ENCODE results near the gene KIAA0513.
"Not testable (repeated sequence)": the region's sequence is repeated elsewhere in the genome, so short reads cannot be mapped to it uniquely, and the experiment has no call there.

KIAA0513 gene

DNA sequence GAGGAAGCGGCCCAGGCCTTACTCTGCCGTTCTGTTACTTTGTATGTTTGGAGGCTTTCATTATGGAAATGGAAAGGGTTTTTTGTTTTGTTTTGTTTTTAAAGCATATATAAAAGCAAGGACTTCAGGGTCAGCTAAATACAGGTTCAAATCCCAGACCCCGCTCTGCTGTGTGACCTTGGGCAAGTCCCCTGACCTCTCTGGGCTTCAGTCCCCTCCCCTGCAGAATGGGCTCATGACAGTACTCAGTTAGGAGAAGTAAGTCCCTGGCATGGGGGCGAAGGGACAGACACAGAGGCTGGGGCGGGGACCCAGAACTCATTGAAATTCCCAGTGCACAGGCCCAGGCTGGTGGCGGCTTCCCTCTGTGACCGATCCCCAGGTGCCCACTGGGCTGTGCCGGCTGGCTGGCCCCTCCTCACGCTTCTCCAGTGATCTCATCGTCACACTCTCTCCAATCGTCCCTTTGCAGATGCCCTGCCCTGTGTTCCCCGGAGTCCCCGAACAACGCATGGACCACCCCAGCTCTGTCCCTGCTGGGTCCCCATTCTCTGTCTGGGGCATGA is 85.7 kb downstream of the KIAA0513 start:
- DNase-seq (ENCODE audit: low read depth), result no peak

DNA sequence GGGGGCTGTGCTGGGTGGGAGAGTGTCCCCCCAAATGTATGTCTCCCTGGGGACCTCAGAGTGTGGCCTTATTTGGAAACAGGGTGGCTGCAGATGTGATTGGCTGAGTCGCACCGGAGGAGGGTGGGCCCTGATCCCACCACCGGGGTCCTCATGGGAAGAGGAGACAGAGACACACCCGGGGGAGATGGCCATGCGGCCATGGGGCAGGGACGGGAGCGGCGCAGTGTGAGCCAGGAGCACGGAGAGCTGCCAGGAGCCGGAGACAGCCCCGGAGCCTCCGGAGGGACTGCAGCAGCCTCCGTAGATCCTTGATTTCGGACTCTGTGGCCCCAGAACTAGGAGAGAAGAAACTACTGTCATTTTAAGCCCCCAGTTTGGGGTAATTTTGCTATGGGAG is 86.3 kb downstream of the KIAA0513 start:
- no peak for DNase-seq (ENCODE audit: low read depth)

DNA sequence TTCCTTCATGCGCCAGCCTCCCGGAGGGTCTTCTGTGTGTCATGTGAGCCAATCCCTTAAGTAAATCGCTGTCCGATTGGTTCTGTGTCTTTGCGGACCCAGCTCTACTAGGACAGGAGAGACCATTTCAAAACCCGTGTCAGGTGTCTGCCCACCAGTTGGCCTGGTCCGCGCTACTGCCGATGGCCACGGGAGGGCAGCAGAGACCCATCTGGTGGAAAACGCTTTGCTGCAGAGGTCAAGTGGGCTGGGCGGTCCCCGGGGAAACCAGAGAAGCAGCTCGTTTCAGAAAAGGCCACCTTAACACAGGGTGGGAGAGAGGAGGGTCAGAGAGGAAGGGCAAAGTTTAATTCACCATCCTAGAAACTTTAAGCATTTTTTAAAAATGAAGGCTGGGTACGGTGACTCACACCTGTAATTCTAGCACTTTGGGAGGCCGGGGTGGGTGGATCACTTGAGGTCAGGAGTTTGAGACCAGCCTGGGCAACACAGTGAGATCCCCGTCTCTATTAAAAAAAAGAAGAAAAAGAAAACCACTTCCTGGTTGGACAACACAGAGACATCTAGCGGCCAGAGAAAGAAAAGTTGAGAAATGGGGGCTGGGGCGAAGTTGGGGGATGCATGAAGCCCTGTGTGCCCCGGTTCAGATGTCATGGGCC is 87.4 kb downstream of the KIAA0513 start:
- no peak for DNase-seq (ENCODE audit: low read depth)

DNA sequence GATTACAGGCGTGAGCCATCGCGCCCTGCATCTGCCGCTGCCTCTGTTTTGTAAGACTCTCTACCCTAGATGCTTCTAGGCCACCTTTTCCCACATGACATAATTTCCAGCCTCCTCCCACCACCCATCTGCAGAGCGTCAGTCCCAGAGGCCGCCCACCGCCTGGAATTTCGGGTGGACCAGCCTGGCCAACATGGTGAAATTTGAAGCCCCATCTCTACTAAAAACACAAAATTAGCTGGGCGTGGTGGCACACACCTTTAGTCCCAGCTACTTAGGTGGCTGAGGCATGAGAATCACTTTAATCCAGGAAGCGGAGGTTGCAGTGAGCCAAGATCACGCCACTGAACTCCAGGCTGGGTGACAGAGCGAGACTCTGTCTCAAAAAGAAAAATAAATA is 89.8 kb downstream of the KIAA0513 start:
- no peak for DNase-seq (ENCODE audit: low read depth)

DNA sequence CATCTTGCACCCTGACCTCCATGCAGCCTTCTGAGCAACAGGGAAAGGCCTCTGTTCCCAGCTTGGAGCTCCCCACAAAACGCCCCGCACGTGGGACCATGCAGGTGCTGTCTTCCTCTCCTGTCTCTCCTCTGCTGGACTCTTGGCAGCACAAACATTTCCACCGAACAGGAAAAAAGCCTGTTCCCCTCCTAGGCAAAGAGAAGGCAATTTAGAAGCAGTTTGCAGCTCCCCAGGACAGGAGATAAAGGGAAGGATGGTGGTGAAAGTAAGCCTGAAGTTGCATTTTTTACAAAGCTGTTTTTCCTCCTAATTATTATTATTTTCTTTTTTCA is 92.4 kb downstream of the KIAA0513 start:
- no peak for DNase-seq (ENCODE audit: low read depth)

DNA sequence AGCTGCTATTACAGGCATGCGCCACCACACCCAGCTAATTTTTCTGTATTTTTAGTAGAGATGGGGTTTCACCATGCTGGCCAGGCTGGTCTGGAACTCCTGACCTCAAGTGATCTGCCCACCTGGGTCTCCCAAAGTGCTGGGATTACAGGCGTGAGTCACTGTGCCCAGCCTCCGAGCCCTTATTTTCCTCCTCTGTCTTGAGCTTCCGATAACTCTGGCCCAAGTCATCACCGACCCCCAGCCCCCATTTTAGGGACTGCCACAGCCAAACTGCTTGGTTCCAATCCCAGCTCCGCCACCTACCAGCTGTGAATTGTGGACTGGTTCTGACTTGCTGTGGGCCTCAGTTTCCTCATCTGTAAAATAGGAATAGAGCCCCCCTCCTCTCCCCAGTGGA is 95.8 kb downstream of the KIAA0513 start:
- DNase-seq (ENCODE audit: low read depth), result not testable (repeated sequence)

DNA sequence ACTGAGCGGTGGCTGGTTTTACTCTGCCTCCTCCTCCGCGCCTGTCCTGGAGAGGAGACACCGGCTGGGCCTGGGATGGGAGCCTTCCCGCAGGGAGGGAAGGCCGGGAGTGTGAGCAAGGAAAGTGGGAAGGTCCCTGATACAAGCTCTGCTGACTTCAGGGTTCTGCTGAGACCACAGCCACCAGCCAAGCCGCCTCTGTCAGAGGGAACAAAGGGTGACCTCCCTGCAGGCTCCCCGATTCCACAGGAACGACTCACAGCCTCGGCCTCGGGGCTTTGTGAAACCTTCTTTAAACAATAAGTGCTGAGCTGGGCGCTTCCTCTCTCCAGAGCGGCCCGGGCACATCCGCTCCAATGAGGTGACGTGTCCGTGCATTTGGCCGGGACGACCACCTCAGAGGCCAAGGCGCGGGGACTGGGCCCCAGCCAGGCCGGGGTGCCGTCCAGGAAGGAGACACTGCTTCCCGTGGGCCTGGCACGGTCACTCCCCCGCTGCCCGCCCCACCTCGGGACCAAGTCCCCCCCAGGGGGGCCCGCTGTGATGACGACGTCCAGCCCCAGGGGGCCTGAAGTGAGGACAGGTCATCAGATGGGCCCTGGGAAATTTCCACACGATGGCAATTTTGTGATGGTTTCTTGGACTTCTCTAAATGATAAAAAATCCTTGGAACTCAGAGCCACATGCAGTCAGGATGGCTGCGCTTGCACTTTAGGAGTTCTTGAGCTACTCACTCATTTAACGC is 96.5 kb downstream of the KIAA0513 start:
- no peak for DNase-seq (ENCODE audit: low read depth)

DNA sequence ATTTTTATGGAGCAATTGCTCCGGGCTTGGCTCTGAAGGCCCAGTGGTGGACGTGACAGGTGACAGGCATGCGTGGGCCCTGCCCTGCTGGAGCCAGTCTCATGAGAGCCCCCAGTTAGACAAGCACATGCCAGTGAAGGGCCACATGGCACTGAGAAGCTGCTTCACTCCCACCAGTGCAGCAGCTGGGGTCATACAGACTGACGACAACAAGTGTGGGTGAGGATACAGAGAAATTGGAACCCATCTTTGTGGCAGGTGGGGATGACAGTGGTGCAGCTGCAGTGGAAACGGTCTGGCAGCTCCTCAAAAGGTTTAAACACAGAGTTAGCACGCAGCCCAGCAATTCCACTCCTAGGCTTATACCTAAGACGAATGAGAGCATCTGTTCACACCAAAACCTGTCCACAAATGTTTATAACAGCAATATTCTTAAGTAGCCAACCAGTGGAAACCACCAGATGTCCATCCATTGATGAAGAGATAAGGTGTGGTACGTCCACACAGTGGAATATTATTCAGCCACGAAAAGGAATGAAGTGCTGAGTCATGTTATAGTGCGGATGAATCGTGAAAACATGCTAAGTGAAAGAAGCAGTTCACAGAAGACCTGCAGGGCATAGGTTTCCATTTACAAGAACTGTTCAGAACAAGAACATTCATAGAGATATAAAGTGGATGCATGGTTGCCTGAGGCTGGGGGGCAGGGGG is 97.2 kb downstream of the KIAA0513 start:
- DNase-seq (ENCODE audit: low read depth), result no peak

DNA sequence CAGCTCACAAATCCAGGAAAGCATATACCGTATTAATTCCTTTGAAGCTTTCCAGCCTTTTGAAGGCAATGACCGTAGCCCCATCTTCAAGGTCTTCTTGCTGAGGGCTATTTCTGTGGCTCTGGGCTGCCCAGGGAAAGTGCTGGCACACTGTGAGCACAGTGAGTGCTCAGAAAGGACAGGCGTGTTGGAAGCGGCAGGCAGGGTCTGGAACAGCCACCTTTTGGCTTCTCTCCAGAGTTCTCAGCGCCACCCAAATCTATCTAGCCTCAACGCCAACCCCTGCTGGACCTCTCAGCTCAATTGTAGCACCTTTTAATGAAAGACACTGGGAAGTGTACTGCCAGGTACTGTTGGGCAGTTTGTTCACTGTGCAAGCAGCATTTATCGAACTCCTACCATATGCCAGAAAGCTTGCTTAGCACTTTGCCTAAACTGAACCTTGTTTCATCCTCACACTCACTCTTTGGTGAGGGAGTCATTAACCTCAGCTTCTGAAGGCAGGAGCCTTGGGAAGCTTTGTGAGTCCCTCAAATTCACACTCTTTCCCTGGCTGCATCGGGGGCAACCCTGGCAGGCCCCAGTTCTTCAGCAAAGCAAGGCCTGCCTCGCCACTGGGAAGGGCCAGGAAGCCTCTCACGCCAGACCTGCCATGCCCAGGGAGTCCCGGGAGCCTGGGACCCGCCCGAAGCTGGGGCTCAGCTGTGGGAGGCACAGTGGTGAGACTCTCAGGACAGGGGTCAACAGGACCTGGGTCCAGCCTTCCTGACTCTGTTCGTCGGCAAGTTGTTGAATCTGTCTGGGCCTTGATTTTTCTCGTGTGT is 98.2 kb downstream of the KIAA0513 start:
- no peak for DNase-seq (ENCODE audit: low read depth)

DNA sequence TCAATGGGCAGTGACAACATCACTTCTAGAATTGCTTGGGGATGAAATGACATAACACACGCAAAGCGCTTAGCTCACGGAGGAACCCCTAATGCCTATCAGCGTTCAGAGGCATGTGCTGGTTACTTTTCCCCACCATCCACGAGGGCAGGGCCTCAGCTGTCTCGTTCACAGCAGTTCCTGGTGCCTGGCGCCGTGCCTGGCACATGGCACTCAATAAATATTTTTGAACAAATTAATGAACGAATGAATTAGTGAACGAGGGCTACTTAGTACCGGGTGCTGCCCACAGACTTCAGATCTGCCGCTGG is 98.8 kb downstream of the KIAA0513 start:
- DNase-seq (ENCODE audit: low read depth), result no peak

DNA sequence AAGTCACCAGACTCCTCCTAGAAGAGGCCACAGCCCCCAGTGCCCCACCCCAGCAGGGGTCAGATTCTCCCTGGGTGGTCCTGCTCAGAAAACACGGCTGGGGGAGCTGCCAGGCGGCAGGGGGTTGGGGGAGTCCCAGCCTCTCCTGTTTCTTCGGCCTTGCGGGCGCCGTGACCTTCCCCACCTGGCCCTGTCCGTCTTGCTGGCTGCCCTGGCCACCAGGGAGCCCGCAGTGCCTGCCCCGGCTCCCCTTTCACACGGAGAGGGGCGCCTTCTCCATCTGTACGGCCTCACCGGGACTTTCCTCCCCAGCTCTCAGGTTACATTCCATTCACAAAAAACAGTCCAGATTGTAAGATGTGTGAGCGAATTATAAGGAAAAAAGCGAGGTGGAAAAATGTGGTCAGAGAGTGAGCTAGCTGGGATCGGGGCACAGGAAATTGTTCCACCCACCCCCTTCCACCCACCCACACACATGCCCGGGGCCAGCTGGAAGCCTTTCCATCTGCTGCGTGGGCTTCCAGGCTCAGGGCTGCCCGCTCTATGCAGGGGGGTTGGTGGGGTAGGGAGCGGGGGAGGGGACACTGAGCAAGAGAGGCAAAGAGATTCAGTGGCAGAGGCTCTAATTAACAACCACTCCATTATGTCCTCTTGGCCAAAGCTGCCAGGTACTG is 99.2 kb downstream of the KIAA0513 start:
- DNase-seq (ENCODE audit: low read depth), result no peak

DNA sequence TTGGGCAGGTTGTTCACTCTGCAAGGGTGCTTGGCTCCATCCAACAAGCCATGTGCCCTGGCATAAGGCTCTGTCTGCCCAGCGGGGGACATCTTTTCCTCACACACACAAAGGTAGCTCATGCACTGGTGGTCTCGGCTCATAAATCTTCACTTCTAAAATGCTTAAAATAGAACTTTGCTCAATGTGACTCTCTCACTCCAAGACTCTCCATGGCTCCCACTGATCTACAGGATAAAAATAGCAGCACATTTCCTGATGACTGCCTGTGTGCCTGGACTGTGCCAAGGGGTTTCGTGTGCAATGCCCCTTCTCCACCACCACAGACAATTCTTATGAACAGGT is 99.8 kb downstream of the KIAA0513 start:
- DNase-seq (ENCODE audit: low read depth), result no peak

DNA sequence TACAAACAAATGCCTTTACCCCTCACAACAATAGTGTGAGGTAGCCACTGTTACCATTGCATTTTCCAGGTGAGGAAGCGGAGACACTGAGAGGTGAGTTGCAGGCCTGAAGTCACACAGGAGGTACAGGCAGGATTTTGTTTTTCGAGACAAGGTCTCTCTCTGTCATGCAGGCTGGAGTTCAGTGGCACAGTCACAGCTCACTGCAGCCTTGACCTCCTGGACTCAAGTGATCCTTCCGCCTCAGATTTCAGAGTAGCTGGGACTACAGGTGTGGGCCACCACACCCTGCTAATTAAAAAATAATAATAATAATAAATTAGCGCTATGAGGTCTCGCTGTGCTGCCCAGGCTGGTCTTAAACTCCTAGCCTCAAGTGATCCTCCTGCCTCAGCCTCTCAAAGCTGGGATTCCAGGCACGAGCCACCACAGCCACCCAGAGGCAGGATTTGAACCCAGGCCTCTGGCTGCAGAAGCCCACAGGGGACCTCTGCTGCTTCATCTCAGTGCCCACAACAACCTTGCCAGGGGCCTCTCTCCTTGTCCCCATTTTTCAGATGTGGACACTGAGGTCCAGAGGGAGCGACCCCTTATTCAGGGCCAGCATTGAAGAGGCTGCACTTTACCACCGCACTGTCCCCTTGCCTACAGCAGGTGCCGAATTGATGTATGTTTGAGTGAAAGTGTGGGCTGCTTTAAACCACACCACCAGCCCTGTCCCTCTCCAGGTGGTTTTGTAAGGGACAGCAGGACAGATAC is 100.7 kb downstream of the KIAA0513 start:
- no peak for DNase-seq (ENCODE audit: low read depth)

DNA sequence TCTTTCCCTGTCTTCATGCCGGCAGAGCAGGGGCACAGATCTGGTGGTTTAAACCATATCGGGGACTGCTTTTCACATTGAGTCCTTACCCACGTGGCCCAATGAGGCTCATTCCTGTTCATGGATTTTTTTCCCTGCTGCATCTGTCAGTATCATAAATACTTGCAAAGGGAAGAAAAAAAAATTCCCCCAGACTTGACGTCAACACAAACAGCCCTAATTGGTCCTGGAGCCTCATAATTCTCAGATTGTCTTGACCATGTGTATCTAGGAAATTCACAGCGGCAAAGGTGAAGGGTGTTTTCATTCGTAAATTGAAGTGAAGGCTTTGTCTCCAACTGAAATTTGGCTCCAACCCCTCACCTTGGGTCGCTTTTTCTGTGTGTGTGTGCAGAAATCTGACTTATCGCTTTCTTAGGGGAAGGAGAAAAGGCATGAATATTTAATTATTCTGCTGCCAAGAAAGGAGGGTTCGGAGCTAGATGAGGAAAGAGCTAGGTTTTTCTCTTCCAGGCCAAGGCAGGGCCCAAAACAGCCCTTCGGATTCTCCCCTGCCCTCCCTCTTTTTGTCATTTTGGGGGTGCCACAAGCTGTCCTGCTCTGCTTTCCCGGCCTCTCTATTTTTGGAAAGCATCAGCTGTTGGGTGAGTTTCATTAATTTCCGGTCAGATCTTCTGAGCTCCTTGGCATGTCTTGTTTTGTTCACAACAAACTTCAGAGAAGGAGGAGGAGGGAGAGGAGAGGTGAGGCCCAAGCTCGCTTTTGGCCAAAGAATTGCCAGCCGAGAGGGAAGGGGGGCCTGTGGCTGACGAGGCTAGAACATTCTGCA is 102.5 kb downstream of the KIAA0513 start:
- no peak for DNase-seq (ENCODE audit: low read depth)

DNA sequence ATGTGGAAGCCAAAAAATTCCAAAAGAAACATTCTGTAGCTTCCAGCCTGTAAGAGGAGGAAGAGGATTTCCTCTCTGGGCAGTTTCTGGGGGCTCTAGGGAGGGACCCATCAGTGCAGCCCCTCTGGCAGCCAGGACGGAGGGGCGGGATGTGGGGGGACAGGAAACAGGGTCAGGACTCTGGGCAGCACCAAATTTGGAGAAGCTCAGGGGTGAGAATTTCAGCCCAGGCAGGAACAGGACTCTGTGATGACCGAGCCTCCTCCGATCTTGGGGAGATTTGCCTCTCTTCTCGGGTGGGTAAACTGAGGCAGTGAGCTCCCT is 103.1 kb downstream of the KIAA0513 start:
- DNase-seq (ENCODE audit: low read depth), result no peak

DNA sequence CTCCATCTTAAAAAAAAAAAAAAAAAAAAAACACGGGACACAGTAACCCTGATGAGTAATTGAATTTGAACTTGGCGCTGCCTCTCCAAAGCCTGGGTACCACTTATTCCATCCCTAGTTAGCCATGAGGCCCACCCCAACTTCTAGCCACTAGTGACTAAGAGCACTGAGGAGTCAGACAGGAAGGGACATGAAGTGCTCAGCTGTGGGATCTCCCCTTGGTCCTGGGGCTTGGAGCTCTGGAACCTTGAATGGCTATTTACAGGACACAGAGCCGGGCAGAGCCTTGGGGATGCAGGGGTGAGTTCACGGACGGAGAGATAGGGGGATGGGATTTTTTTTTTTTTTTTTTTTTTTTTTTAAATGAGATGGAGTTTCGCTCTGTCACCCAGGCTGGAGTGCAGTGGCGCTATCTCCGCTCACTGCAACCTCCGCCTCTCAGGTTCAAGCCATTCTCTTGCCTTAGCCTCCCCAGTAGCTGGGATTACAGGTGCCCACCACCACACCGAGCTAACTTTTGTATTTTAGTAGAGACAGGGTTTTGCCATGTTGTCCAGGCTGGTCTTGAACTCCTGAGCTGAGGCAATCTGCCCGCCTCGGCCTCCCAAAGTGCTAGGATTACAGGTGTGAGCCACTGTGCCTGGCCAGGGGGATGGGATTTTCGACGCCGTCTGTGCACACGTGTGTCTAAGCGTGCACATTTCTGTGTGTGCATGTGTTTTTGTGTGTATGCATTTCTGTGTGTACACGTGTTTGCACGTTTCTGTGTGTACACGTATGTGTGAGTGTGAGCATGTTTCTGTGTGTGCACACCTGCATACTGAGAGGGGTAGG is 105.1 kb downstream of the KIAA0513 start:
- no peak for DNase-seq (ENCODE audit: low read depth)

DNA sequence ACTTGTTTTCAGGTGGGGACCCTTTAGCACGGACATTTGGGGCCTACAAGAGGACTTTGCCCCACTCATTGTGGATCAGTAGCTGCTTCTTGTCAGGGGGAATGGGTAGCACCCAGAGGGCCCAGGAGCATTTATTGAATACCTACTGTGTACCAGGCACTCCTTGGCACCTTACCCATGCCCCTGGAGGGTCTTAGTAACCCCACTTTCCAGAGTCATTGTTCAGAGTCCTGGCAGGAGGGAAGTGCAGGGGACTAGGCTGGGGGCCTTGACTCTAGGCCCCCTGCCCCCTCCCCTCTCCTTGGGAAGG is 105.7 kb downstream of the KIAA0513 start:
- no peak for DNase-seq (ENCODE audit: low read depth)

DNA sequence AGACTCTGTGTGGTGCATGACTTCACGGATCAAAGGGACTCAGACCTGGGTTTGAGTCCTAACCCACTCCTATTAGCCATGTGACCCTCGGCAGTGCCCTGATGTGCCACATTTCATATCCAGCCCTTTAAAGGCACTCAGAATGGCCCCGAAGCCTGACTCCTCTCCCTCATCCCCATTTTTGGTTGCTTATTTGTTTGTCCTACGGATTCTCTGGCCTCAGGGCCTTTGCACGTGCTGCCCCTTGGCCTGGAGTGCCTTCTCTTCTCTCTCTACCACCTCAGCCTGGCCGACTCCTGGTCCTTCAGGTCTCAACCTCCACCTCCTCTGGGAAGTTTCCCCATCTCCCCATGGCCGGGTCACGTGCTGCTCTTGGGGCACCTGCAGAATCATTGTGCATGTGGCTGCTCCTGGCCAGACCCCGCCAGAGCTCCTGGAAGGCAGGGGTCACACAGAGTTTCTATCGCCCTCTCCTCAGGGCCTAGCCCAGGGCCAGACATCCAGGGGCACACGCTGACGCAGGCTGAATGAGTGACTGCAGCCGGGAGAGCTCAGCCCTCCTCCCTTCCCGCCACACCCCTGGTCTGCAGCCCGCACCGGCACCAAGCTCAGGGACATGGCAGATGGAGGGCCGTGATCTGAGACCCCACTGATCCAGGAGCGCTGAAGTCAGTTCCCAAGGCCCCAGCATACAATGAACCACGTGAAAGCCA is 106.6 kb downstream of the KIAA0513 start:
- no peak for DNase-seq (ENCODE audit: low read depth)

DNA sequence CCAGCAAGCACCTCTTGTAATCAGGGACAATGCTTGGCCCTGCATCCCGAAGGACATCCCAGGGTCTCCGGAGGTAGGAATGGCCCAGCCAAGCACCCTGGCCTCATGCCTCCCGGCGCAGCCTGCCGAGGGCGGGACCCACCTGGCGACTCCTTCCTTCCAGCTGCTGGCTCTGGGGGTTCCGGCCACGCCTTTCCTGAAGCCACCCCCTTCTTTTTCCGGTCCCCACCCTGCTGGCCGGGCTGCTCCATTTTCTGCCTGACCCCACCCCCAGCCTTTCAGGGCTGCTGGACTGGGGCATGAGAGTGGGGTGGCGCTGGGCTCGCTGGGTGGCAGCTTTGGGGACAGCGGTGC is 107.2 kb downstream of the KIAA0513 start:
- DNase-seq (ENCODE audit: low read depth), result peak; percentile 47
